ENCODE data around the gene GRIN2C.

Gene GRIN2C

GRCh38 chr17:74815550-74816370, 43.9 kb downstream of the GRIN2C start:
- H3K4me3 ChIP-seq (ENCODE audit: low read depth, low read length): no peak overlapping the region
- TF ChIP-seq, protein P1, sequence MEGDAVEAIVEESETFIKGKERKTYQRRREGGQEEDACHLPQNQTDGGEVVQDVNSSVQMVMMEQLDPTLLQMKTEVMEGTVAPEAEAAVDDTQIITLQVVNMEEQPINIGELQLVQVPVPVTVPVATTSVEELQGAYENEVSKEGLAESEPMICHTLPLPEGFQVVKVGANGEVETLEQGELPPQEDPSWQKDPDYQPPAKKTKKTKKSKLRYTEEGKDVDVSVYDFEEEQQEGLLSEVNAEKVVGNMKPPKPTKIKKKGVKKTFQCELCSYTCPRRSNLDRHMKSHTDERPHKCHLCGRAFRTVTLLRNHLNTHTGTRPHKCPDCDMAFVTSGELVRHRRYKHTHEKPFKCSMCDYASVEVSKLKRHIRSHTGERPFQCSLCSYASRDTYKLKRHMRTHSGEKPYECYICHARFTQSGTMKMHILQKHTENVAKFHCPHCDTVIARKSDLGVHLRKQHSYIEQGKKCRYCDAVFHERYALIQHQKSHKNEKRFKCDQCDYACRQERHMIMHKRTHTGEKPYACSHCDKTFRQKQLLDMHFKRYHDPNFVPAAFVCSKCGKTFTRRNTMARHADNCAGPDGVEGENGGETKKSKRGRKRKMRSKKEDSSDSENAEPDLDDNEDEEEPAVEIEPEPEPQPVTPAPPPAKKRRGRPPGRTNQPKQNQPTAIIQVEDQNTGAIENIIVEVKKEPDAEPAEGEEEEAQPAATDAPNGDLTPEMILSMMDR (IDR thresholded peaks at IDR 0.05; ENCODE audit: borderline replicate concordance, insufficient read depth, low read depth, low read length): no peak

GRCh38 chr17:74815067-74815466, 44.6 kb downstream of the GRIN2C start:
- TF ChIP-seq, protein P1 (IDR thresholded peaks at IDR 0.05; ENCODE audit: borderline replicate concordance, insufficient read depth, low read depth, low read length): no peak
- no peak overlapping the region for H3K4me3 ChIP-seq (ENCODE audit: low read depth, low read length)

DNA sequence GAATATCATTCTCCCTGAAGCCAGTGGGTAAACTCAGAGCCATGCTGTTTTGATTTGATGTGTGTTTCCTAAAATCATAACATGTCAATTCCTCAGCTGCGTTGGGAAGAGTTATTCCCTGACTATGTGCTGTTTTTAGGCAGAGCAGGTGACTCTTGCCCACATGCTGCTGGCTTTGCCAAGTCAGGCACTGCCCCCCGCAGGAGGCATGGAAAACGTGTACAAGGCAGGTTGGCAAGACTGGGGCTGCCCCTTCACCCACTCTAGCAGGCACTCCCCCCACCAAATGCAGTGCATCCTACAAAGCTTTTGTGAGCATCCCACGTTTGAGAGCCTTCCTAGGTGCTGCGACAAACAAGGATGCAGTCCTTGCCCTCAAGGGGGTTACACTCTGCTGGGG, 45.2 kb downstream of the GRIN2C start:
- TF ChIP-seq, protein P1 (IDR thresholded peaks at IDR 0.05; ENCODE audit: borderline replicate concordance, insufficient read depth, low read depth, low read length): no peak
- H3K4me3 ChIP-seq (ENCODE audit: low read depth, low read length): no peak overlapping the region

DNA sequence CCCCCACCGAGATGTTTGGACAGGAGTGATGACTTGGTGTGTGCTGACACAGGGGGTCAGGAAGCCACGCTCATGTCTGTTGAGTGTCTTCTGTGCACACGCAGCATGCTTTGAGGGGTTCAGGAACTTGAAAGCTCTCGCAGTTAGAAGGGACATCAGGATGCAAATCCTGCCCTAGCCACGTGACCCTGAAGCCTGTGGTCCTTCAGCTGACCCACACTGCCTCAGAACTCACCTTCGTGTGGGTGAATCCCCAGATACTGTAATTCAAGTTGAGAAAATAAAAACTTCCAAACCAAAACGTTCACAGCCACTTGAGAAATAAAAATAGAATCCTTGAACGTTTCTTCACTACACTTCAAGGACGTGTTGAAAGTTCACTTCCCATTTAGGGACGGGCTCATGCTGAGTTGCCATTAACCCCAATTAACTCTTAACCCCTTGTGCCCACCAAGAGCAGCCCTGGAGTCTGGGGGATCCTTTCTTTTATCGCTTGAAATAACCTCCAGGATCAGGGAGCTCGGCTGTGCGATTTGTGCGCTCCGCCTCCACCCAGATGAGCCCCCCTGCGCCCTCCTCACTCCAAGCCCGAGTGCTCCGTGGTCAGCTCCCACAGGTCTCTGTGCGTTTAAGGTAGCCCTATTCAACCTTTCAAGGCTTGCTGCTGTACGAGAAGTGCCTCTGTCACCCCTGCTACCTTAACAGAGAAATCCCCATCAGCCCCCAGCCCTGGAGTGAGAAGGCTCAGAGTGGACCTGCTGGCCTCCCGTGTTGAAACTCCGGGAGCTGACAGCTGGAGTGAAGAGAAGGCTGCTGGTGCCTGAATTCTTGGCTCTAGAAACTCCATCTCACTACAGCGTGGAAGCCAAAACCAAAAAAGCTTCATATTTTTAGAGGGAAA, 47.3 kb downstream of the GRIN2C start:
- TF ChIP-seq, protein P1 (IDR thresholded peaks at IDR 0.05; ENCODE audit: borderline replicate concordance, insufficient read depth, low read depth, low read length): no peak
- H3K4me3 ChIP-seq (ENCODE audit: low read depth, low read length): no peak overlapping the region

DNA sequence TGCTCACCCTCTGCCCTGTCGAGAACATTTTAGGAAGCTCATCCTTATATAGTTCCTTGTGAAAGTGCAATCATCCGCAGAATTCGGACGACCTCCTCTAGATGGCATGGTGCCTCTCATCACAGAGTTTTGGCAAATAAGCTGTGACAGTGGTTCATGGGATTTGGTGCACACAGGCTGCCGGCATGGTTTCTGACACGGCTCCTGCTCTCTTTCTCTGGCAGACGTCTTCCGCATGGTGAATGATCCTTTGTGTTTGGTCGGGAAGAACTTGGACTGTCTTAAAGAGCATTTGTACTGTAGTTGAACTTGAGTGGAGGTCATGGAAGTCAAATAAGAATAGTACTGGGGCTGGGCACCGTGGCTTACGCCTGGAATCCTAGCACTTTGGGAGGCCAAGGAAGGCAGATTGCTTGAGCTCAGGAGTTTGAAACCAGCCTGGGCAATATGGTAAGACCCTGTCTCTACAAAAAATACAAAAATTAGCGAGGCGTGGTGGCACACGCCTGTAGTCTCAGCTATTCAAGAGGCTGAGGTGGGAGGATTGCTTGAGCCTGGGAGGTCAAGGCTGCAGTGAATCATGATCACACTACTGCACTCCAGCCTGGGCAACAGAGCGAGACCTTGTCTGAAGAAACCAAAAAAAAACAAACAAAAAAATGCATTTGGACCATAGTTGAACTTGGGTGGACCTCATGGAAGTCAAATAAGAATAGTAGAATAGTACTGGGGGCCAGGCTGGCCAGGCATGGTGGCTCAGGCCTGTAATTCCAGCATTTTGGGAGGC, 48.8 kb downstream of the GRIN2C start:
- TF ChIP-seq, protein P1 (IDR thresholded peaks at IDR 0.05; ENCODE audit: borderline replicate concordance, insufficient read depth, low read depth, low read length): no peak
- no peak overlapping the region for H3K4me3 ChIP-seq (ENCODE audit: low read depth, low read length)

GRCh38 chr17:74808714-74809430, 50.8 kb downstream of the GRIN2C start:
- TF ChIP-seq, protein P1 (IDR thresholded peaks at IDR 0.05; ENCODE audit: borderline replicate concordance, insufficient read depth, low read depth, low read length): no peak
- H3K4me3 ChIP-seq (ENCODE audit: low read depth, low read length): no peak overlapping the region

Measured in GM12875 (cell line).